Measurements from ENCODE around the gene HAPLN1.
A peak's percentile ranks its signal among the peaks of the same experiment; 100 is the strongest.

HAPLN1 gene

GRCh38 chr5:83720836-83721537, at the start of gene HAPLN1:
HAPLN1 (minus strand) TSS chr5:83720855; CDS start chr5:83673523, 47,332 bp downstream.
- Histone ChIP-seq H3K9ac (ENCODE audit: low read length) (no peak within 1 kb of the TSS), H3K4me3 (ENCODE audit: low read depth in 1 of 2, low read length in 2 of 2) (peak within 1 kb of the TSS; percentile 56 to 62), H3K27me3 (ENCODE audit: control insufficient read depth in 1 of 2, insufficient read depth in 2 of 2, low read length in 2 of 2) (peaks cover 7 to 17% of the 10 kb centered on the region in 2 donors), H3K27ac (ENCODE audit: low read depth, low read length) (no peak within 1 kb of the TSS), H3K36me3 (ENCODE audit: insufficient read depth, low read length) (no peaks in the 10 kb centered on the region), H3K9me3 (ENCODE audit: low read length) (no peaks in the 10 kb centered on the region), H3K4me1 (ENCODE audit: insufficient read depth, low read length) (peaks cover 6% of the 10 kb centered on the region)

GRCh38 chr5:83767409-83767992, 46.8 kb upstream of the HAPLN1 start:
- no peaks in the 10 kb centered on the region for H3K4me1 ChIP-seq (ENCODE audit: insufficient read depth, low read length)
- H3K4me3 ChIP-seq (ENCODE audit: low read depth in 1 of 2, low read length in 2 of 2): no peak overlapping the region
- no peaks in the 10 kb centered on the region for H3K27me3 ChIP-seq (ENCODE audit: control insufficient read depth in 1 of 2, insufficient read depth in 2 of 2, low read length in 2 of 2)
- H3K27ac ChIP-seq (ENCODE audit: low read depth, low read length): no peak overlapping the region
- no peaks in the 10 kb centered on the region for H3K36me3 ChIP-seq (ENCODE audit: insufficient read depth, low read length)
- H3K9ac ChIP-seq (ENCODE audit: low read length): no peak overlapping the region
- no peaks in the 10 kb centered on the region for H3K9me3 ChIP-seq (ENCODE audit: low read length)

- Histone ChIP-seq H3K4me3 (ENCODE audit: low read depth in 1 of 2, low read length in 2 of 2) (no peak overlapping the region), H3K27me3 (ENCODE audit: control insufficient read depth in 1 of 2, insufficient read depth in 2 of 2, low read length in 2 of 2) (no peaks in the 10 kb centered on the region), H3K4me1 (ENCODE audit: insufficient read depth, low read length) (no peaks in the 10 kb centered on the region), H3K9ac (ENCODE audit: low read length) (no peak overlapping the region), H3K36me3 (ENCODE audit: insufficient read depth, low read length) (no peaks in the 10 kb centered on the region), H3K27ac (ENCODE audit: low read depth, low read length) (no peak overlapping the region), H3K9me3 (ENCODE audit: low read length) (no peaks in the 10 kb centered on the region)
Observed at GRCh38 chr5:83764101-83764500, 43.4 kb upstream of the HAPLN1 start.

GRCh38 chr5:83760579-83760978, 39.9 kb upstream of the HAPLN1 start:
- H3K27me3 ChIP-seq (ENCODE audit: control insufficient read depth in 1 of 2, insufficient read depth in 2 of 2, low read length in 2 of 2): no peaks in the 10 kb centered on the region
- no peaks in the 10 kb centered on the region for H3K9me3 ChIP-seq (ENCODE audit: low read length)
- H3K9ac ChIP-seq (ENCODE audit: low read length): no peak overlapping the region
- H3K4me3 ChIP-seq (ENCODE audit: low read depth in 1 of 2, low read length in 2 of 2): no peak overlapping the region
- no peak overlapping the region for H3K27ac ChIP-seq (ENCODE audit: low read depth, low read length)
- no peaks in the 10 kb centered on the region for H3K36me3 ChIP-seq (ENCODE audit: insufficient read depth, low read length)
- no peaks in the 10 kb centered on the region for H3K4me1 ChIP-seq (ENCODE audit: insufficient read depth, low read length)

GRCh38 chr5:83752700-83753099, 32.0 kb upstream of the HAPLN1 start:
- no peaks in the 10 kb centered on the region for H3K4me1 ChIP-seq (ENCODE audit: insufficient read depth, low read length)
- H3K4me3 ChIP-seq (ENCODE audit: low read depth in 1 of 2, low read length in 2 of 2): no peak overlapping the region
- H3K9ac ChIP-seq (ENCODE audit: low read length): no peak overlapping the region
- H3K27ac ChIP-seq (ENCODE audit: low read depth, low read length): no peak overlapping the region
- H3K27me3 ChIP-seq (ENCODE audit: control insufficient read depth in 1 of 2, insufficient read depth in 2 of 2, low read length in 2 of 2): no peaks in the 10 kb centered on the region
- no peaks in the 10 kb centered on the region for H3K9me3 ChIP-seq (ENCODE audit: low read length)
- no peaks in the 10 kb centered on the region for H3K36me3 ChIP-seq (ENCODE audit: insufficient read depth, low read length)

- H3K36me3 ChIP-seq (ENCODE audit: insufficient read depth, low read length): no peaks in the 10 kb centered on the region
Observed at GRCh38 chr5:83751201-83751600, 30.5 kb upstream of the HAPLN1 start.

GRCh38 chr5:83750749-83751148, 30.1 kb upstream of the HAPLN1 start:
- no peak overlapping the region for H3K9ac ChIP-seq (ENCODE audit: low read length)
- H3K36me3 ChIP-seq (ENCODE audit: insufficient read depth, low read length): no peaks in the 10 kb centered on the region
- H3K27me3 ChIP-seq (ENCODE audit: control insufficient read depth in 1 of 2, insufficient read depth in 2 of 2, low read length in 2 of 2): no peaks in the 10 kb centered on the region
- no peak overlapping the region for H3K27ac ChIP-seq (ENCODE audit: low read depth, low read length)
- no peak overlapping the region for H3K4me3 ChIP-seq (ENCODE audit: low read depth in 1 of 2, low read length in 2 of 2)
- no peaks in the 10 kb centered on the region for H3K9me3 ChIP-seq (ENCODE audit: low read length)
- no peaks in the 10 kb centered on the region for H3K4me1 ChIP-seq (ENCODE audit: insufficient read depth, low read length)

More at GRCh38 chr5:83751201-83751600, 30.5 kb upstream of the HAPLN1 start:
- H3K9ac ChIP-seq (ENCODE audit: low read length): no peak overlapping the region
- H3K9me3 ChIP-seq (ENCODE audit: low read length): no peaks in the 10 kb centered on the region
- no peaks in the 10 kb centered on the region for H3K27me3 ChIP-seq (ENCODE audit: control insufficient read depth in 1 of 2, insufficient read depth in 2 of 2, low read length in 2 of 2)
- no peak overlapping the region for H3K4me3 ChIP-seq (ENCODE audit: low read depth in 1 of 2, low read length in 2 of 2)
- H3K4me1 ChIP-seq (ENCODE audit: insufficient read depth, low read length): no peaks in the 10 kb centered on the region
- no peak overlapping the region for H3K27ac ChIP-seq (ENCODE audit: low read depth, low read length)

- Histone ChIP-seq H3K27me3 (ENCODE audit: control insufficient read depth in 1 of 2, insufficient read depth in 2 of 2, low read length in 2 of 2) (no peaks in the 10 kb centered on the region), H3K9ac (ENCODE audit: low read length) (no peak overlapping the region), H3K9me3 (ENCODE audit: low read length) (no peaks in the 10 kb centered on the region), H3K4me1 (ENCODE audit: insufficient read depth, low read length) (no peaks in the 10 kb centered on the region), H3K4me3 (ENCODE audit: low read depth in 1 of 2, low read length in 2 of 2) (no peak overlapping the region), H3K36me3 (ENCODE audit: insufficient read depth, low read length) (no peaks in the 10 kb centered on the region), H3K27ac (ENCODE audit: low read depth, low read length) (no peak overlapping the region)
Observed at GRCh38 chr5:83745816-83746215, 25.2 kb upstream of the HAPLN1 start.

GRCh38 chr5:83744821-83745220, 24.2 kb upstream of the HAPLN1 start:
- Histone ChIP-seq H3K9me3 (ENCODE audit: low read length) (no peaks in the 10 kb centered on the region), H3K9ac (ENCODE audit: low read length) (no peak overlapping the region), H3K4me3 (ENCODE audit: low read depth in 1 of 2, low read length in 2 of 2) (no peak overlapping the region), H3K27me3 (ENCODE audit: control insufficient read depth in 1 of 2, insufficient read depth in 2 of 2, low read length in 2 of 2) (no peaks in the 10 kb centered on the region), H3K27ac (ENCODE audit: low read depth, low read length) (no peak overlapping the region), H3K36me3 (ENCODE audit: insufficient read depth, low read length) (no peaks in the 10 kb centered on the region), H3K4me1 (ENCODE audit: insufficient read depth, low read length) (no peaks in the 10 kb centered on the region)

- Histone ChIP-seq H3K9me3 (ENCODE audit: low read length) (no peaks in the 10 kb centered on the region), H3K4me3 (ENCODE audit: low read depth in 1 of 2, low read length in 2 of 2) (no peak overlapping the region), H3K27me3 (ENCODE audit: control insufficient read depth in 1 of 2, insufficient read depth in 2 of 2, low read length in 2 of 2) (no peaks in the 10 kb centered on the region), H3K9ac (ENCODE audit: low read length) (no peak overlapping the region), H3K4me1 (ENCODE audit: insufficient read depth, low read length) (no peaks in the 10 kb centered on the region), H3K27ac (ENCODE audit: low read depth, low read length) (no peak overlapping the region), H3K36me3 (ENCODE audit: insufficient read depth, low read length) (no peaks in the 10 kb centered on the region)
Observed at GRCh38 chr5:83742089-83742488, 21.4 kb upstream of the HAPLN1 start.

GRCh38 chr5:83741571-83741970, 20.9 kb upstream of the HAPLN1 start:
- no peaks in the 10 kb centered on the region for H3K27me3 ChIP-seq (ENCODE audit: control insufficient read depth in 1 of 2, insufficient read depth in 2 of 2, low read length in 2 of 2)

GRCh38 chr5:83740741-83741140, 20.1 kb upstream of the HAPLN1 start:
- no peak overlapping the region for H3K4me3 ChIP-seq (ENCODE audit: low read depth in 1 of 2, low read length in 2 of 2)
- H3K36me3 ChIP-seq (ENCODE audit: insufficient read depth, low read length): no peaks in the 10 kb centered on the region
- H3K9me3 ChIP-seq (ENCODE audit: low read length): no peaks in the 10 kb centered on the region
- no peak overlapping the region for H3K27ac ChIP-seq (ENCODE audit: low read depth, low read length)
- no peak overlapping the region for H3K9ac ChIP-seq (ENCODE audit: low read length)
- no peaks in the 10 kb centered on the region for H3K4me1 ChIP-seq (ENCODE audit: insufficient read depth, low read length)
- H3K27me3 ChIP-seq (ENCODE audit: control insufficient read depth in 1 of 2, insufficient read depth in 2 of 2, low read length in 2 of 2): no peaks in the 10 kb centered on the region

More at GRCh38 chr5:83741571-83741970, 20.9 kb upstream of the HAPLN1 start:
- Histone ChIP-seq H3K9me3 (ENCODE audit: low read length) (no peaks in the 10 kb centered on the region), H3K4me1 (ENCODE audit: insufficient read depth, low read length) (no peaks in the 10 kb centered on the region), H3K4me3 (ENCODE audit: low read depth in 1 of 2, low read length in 2 of 2) (no peak overlapping the region), H3K9ac (ENCODE audit: low read length) (no peak overlapping the region), H3K27ac (ENCODE audit: low read depth, low read length) (no peak overlapping the region), H3K36me3 (ENCODE audit: insufficient read depth, low read length) (no peaks in the 10 kb centered on the region)

Measured in muscle layer of colon (tissue), 2 donors.